A549 (cell line): ENCODE measurements around the gene SYCP3.

Experiments used
- CTCF ChIP-seq: fragments of >200 bp; sonication (Bioruptor Twin); formaldehyde crosslinking; IDR thresholded peaks from 3 replicates; pipeline ENCODE4 v1.5.1; 2016
- FOXS1 ChIP-seq: fragments of 250-450 bp; sonication (Bioruptor Pico); IDR thresholded peaks from 2 replicates; pipeline ENCODE4 v1.5.0; 2020; ENCODE audit warnings: mild to moderate bottlenecking, moderate library complexity
- JUN ChIP-seq, 2 experiments: fragments of >200 bp; sonication (Bioruptor Twin); formaldehyde crosslinking; IDR thresholded peaks; 2 replicates in 1 of 2; 3 replicates in 1 of 2; pipeline ENCODE4 v1.6.1; 2016 to 2017
- JUNB ChIP-seq: fragments of >200 bp; sonication (Bioruptor Twin); formaldehyde crosslinking; IDR thresholded peaks from 2 replicates; pipeline ENCODE4 v1.6.1; 2016
- KDM5A ChIP-seq: fragments of 200-600 bp; sonication (generic); IDR thresholded peaks from 2 replicates; pipeline ENCODE4 v1.6.1; 2016; ENCODE audit warnings: antibody characterized with exemption, mild to moderate bottlenecking
- MAFK ChIP-seq: fragments of 450-650 bp; IDR thresholded peaks from 2 replicates; pipeline ENCODE4 v1.6.1; 2014; ENCODE audit not compliant: partially characterized antibody
- NFE2L2 ChIP-seq: fragments of 150-350 bp; conservative IDR thresholded peaks from 2 replicates; pipeline ENCODE4 v1.6.1; 2014; ENCODE audit warnings: low read length
- POLR2A ChIP-seq: IDR thresholded peaks from 2 replicates; pipeline ENCODE4 v1.6.1; 2012; ENCODE audit warnings: mild to moderate bottlenecking, low read length
- RARB ChIP-seq: fragments of 250-450 bp; sonication (Bioruptor Pico); IDR thresholded peaks from 2 replicates; pipeline ENCODE4 v1.8.0; 2021; ENCODE audit warnings: mild to moderate bottlenecking, moderate library complexity
- REST ChIP-seq: fragments of 200-600 bp; sonication (generic); IDR thresholded peaks from 2 replicates; pipeline ENCODE4 v1.6.1; 2016; ENCODE audit warnings: antibody characterized with exemption, mild to moderate bottlenecking, moderate library complexity
- SMC3 ChIP-seq: fragments of >200 bp; sonication (Bioruptor Twin); formaldehyde crosslinking; IDR thresholded peaks from 3 replicates; pipeline ENCODE4 v1.6.1; 2018; ENCODE audit warnings: inconsistent platforms
- TF ChIP-seq, protein P1 (sequence below): IDR thresholded peaks from 2 replicates; pipeline ENCODE4 v1.6.1; 2012

- TF ChIP-seq REST (no peak), JUNB (no peak), POLR2A (no peak), SMC3 (no peak), CTCF (no peak), FOXS1 (CRISPR knock-in tag) (no peak), KDM5A (no peak), NFE2L2 (no peak), MAFK (no peak), RARB (CRISPR knock-in tag) (no peak), JUN (IDR thresholded peaks at IDR 0.05) (no peak)
- TF ChIP-seq, protein P1, sequence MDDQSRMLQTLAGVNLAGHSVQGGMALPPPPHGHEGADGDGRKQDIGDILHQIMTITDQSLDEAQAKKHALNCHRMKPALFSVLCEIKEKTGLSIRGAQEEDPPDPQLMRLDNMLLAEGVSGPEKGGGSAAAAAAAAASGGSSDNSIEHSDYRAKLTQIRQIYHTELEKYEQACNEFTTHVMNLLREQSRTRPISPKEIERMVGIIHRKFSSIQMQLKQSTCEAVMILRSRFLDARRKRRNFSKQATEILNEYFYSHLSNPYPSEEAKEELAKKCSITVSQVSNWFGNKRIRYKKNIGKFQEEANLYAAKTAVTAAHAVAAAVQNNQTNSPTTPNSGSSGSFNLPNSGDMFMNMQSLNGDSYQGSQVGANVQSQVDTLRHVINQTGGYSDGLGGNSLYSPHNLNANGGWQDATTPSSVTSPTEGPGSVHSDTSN = no peak
These were observed 24.3 kb downstream of the SYCP3 start for GRCh38 chr12:101714877-101715444.
